ENCODE results near the gene TESK1.

DNA sequence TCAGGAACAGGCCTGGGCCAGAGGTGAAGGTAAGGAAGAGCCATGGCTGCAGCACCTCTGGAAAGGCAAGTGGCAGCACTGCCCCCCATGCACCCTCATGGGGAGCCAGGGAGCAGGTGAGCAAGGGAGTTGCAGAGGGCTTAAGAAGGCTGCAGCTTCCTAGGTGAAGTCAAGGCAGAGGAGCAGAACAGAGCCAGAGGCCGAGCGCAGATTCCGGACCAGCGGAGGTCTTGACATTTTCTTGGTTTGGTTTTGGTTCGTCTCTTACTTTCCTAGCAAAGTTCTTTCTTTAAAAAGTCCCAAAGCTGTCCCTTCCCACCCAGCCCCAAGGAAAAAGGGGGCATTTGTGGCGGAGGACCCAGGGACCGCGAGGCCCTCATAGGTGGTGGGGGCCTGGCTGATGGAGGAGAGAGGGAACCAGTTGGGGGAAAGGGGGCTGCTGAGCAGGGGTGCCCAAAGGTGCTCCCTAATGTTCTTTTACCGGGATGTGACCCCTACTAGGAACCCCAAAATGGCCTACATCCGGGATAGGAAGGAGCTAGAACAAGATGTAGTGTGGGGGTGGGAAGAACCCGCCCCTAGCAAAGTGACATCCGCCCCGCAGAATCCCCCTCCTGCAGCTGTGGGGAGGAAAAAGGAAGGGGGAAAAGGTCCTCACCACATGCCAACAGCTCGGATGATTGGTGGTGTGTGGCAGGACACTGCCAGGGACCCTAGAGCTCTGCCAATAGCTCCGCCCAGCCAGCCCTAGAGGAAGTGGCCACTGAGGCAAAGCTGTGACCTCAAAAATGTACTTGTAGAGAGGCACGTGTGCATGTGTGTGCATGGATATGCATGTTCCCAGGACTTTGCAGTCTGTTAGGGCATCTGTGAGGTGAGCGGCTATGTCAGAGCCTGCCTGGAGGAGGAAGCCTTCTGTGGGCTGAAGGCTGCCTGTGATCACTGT, 14.1 kb downstream of the TESK1 start:
- TF ChIP-seq, protein P1, sequence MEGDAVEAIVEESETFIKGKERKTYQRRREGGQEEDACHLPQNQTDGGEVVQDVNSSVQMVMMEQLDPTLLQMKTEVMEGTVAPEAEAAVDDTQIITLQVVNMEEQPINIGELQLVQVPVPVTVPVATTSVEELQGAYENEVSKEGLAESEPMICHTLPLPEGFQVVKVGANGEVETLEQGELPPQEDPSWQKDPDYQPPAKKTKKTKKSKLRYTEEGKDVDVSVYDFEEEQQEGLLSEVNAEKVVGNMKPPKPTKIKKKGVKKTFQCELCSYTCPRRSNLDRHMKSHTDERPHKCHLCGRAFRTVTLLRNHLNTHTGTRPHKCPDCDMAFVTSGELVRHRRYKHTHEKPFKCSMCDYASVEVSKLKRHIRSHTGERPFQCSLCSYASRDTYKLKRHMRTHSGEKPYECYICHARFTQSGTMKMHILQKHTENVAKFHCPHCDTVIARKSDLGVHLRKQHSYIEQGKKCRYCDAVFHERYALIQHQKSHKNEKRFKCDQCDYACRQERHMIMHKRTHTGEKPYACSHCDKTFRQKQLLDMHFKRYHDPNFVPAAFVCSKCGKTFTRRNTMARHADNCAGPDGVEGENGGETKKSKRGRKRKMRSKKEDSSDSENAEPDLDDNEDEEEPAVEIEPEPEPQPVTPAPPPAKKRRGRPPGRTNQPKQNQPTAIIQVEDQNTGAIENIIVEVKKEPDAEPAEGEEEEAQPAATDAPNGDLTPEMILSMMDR (IDR thresholded peaks at IDR 0.05; ENCODE audit: insufficient read depth, low read depth, low read length), result no peak
- TF ChIP-seq EZH2 (IDR thresholded peaks at IDR 0.05; ENCODE audit: insufficient read depth, low read length), result no peak
